UCSD-AML1 (cell line): ENCODE data around the gene FOXRED1.
A peak's percentile ranks its signal among the peaks of the same experiment; 100 is the strongest.
"Not testable (repeated sequence)": the region's sequence is repeated elsewhere in the genome, so short reads cannot be mapped to it uniquely, and the experiment has no call there.

Experiments
- DNase-seq: peaks from one replicate; lab custom pipeline; 2025; ENCODE audit not compliant: unreplicated experiment; lab: John Stamatoyannopoulos, UW

Gene FOXRED1

DNA sequence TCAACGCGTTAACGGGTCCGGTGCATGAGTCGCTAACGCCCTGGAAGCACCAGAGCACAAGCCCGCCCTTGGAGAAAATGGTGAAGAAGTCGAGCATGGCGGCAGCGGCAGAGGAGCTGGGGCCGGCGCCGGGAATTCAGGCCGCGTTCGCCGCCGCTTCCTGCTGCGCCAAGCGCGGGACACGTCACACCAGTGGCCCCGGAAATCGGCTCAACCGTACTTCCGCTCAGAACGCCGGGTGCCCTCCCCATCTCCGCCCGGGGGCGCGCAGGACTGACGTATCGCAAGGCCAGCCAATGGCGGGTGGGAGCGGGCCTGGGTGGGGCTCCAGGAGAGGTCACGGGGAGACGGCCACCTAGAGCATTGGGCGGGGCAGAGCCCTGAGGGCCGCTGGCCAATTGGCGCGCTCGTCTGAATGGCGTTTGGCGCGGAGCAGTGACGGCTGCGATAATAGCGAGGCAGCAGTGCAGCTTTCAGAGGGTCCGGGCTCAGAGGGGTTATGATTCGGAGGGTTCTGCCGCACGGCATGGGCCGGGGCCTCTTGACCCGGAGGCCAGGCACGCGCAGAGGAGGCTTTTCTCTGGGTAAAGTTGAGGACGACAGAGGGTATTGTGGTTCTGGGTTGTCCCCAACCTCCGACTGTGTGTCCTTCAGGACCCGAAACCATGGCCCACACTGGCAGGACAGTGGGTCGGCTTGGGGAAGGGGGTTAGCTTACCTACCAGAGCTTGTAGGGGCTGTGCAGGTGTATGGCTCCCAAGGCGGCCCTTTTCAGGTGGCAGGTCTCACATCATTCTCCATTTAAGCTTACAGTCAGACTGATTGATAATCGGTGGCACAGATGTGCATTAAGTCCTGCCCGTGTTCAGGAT lies at the start of gene FOXRED1, which contains the start of gene SRPRA:
Gene FOXRED1, plus strand, starts transcription at position 447 of the 872 bp plus-strand sequence. Its CDS starts 53 bp downstream, at position 500.
Gene SRPRA, minus strand, starts transcription at position 188 of the 872 bp plus-strand sequence. Its CDS starts 91 bp downstream, at position 97.
- peak; percentile 100 for DNase-seq

DNA sequence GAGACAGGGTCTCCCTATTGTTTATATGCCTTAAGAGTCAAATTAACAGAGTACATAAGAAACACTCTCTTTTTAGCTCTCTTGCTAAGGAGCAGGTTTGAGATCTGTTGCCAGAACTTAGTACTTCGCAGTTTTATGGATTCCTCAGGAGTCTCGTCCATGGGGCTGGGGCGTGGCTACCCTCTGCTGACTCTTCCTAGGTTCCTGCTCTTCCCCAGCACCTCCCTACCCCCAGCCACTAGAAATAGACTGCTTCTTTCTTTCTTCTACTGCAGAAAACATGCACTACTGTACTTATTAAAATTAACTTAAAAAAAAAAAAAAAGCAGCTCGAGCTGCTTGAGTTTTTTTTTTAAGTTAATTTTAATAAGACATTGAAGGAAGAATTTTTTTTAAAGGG lies 49.4 kb upstream of the FOXRED1 start:
- no peak for DNase-seq

DNA sequence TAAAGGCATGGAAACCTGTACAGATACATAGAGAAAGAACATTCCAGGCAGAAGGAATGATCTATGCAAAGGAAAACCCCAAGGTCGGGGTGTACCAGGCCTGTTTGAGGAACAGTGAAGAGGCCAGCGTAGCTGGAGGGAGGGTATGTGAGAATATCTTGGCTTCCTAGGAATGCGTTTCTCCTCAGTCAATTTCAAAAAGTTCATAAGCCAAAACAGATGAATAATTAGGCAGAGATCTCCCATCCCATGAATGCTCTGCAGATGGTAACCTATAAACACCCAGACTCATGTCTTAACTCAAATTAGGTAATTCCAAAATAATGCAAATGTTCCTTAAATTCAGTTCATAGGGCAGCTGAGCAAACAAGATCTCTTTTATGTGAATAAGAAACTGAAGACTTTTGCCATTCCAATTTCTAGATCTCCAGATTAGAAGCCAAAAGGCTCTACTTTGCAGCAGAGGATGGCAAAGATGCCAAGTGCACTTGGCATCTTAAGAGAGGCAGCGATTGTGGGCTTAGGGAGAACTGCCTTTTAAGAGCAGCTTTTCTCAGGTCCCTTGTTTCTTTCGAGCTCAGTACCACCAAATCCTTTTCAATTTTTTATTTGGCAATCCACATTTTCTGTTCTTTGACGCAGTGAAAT lies 44.2 kb upstream of the FOXRED1 start:
- no peak for DNase-seq

DNA sequence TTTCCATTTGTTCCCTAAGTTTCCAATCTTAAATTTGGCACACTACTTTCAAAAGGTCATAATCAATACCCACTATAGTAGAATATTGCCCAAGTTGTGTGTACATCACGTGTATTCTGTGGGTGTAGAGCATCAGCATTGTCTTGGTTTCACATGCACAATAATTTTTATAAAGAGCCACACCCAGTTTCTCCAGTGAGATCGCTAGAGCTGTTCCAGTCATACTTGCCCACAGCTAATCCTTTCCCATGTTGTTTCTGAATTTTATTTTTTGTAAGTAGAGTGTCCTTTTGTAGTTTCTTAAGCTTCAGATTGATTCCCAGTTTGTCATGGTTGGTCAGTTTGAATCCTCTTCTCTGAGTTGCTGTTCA lies 43.7 kb upstream of the FOXRED1 start:
- DNase-seq, result no peak

DNA sequence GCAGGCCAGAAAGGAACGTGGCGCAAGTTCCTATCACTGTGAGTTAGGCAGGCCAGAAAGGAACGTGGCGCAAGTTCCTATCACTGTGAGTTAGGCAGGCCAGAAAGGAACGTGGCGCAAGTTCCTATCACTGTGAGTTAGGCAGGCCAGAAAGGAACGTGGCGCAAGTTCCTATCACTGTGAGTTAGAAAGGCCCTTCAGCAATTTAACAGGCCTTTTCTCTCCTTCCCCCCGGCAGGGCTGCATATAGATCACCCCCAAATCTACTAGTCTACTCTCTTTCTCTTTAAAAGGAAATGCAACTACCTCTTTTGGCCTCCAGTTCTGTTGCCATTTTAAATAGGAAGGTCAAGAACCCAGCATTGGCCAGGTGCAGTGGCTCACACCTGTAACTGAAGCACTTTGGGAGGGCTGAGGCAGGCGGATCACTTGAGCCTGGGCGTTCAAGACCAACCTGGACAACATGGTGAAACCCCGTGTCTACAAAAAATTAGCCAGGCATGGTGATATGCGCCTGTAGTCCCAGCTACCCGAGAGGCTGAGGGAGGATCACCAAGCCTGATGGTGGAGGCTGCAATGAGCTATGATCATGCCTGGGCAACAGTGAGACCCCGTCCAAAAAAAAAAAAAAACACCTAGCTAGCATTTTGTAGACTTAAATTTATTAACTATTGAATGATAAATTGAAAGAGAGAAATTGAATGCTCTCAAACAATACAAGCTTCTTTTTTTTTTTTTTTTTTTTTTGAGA lies 42.4 kb upstream of the FOXRED1 start:
- no peak for DNase-seq

DNA sequence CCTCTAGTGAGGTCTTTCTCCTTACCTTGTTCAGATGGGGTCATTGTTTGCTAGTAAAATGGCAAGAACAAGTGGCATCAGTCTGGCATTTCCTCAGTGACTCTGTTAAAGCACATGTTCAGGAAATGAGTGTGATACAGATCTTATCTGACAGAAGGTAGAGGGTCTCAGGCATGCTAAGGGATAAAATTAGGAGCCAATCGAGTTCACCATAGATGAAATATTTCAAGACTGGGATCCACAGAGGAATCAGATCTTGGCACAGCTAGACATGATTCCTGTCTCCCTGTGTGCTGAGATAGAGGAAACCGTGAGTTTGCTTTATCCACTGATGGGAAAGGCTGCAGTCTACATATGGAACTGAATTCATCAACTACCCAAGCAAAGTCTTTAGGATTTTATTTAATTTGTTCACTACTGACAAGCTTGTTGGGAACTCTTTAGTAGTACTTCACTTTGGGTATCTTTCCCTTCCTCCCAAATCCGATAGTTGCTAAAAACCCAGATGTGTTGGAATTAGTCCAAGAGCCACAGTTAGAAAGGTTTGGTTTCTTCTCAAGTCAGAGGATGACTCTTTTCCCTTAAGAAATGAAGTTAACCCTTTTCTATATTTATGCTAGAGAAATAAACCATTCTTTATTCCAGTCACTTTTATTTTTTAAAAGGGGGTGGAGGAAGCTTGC lies 39.0 kb upstream of the FOXRED1 start:
- DNase-seq, result no peak

DNA sequence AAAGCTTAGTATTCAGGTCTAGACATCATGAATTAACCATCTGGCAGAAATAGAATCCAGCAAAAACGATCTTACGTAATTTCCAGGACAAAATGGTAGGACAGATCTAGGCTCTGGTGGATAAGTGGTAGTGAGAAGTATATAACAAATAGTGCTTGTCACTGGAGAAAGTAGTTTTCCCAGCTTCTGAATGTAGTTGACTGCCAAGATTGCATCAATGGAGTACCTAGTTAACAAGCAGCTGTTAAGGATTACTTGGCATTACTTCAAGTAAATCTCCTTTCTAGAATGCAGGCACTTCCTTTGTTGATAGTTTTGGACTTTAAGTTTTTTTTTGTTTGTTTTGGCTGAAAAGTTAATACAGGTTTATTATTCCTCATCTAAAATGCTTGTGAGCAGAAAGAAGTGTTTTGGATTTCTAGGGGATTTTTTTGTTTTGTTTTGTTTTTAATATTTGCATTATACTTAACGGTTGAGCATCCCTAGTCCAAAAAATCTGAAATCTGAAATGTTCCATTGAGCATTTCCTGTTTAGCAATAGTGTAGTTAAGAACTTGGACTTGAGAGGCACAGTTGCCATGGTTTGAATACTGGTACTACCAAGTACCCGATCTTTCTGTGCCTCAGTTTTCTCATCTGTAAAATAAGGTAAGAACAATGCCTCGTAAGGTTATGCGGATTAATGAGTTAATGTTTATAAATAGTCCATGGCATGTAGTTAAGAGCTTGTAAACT lies 37.1 kb upstream of the FOXRED1 start:
- no peak for DNase-seq

DNA sequence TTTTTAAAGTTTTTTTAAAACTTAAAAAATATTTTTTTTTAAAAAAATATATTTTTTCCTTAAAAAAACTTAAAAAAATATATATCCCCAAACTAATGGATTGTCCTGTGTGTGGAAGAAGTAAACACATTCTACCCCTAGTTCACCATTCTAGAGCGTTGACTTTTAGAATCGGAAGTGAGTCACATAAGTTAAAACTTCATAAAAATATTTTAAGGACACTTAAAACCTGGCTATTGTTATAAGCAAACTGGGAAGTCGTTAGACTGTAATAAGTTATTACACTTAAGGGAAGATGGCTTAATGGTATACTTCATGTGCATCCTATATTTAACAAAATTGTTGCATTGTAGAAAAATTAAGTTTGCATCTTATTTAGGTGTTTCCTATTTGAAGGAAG lies 36.3 kb upstream of the FOXRED1 start:
- no peak for DNase-seq

DNA sequence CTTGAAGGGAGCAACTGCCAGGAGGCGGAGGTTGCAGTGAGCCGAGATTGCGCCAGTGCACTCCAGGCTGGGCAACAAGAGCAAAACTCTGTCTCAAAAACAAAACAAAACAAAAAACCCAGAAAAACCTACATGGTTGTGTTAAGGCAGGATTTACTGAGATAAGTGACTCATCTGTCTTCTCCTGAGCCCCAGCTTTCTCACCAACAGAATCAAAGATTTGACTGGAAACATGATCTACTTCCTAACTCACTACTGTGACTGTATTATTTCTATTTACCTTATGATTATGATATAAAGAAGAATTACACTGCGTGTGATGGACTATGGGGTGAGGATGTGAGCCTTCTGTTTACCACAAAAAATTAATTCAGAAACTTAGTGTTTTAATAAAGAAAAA lies 35.6 kb upstream of the FOXRED1 start:
- no peak for DNase-seq

DNA sequence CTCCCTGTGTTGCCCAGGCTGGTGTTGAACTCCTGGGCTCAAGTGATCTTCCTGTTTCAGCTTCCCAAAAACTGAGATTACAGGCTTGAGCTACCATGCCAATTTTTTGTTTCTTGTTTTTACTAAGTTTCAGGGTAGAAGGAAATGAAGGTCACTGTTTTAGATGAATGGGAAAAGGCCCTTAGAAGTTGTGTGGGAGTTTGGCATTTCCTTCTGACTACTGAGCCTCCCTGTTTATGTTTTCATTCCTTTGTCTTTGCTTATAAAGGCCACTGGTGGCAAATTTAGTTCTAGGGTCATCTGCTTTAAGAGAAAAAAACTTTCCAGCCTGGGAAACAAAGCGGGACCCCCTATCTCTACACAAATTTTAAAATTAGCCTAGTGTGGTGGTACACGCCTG lies 22.3 kb upstream of the FOXRED1 start:
- DNase-seq, result no peak

DNA sequence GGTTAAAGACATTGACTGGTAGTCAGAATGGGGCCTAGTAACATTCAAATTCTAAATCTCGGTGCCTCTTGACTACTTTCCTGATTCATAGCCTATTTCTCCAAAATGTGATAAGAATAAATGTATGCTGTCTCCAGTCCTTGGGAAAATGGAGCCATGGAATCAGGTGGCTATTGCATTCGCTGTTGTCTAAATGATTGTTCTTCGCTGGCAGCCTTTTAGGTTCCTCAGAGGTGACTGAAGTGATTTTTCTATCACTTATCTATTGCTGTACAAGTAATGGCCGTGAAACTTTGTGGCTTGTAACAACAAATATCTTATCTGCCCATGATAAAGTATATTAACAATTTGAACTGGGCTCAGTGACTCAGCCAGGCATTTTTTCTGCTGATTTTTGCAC lies 15.7 kb upstream of the FOXRED1 start:
- DNase-seq, result no peak

DNA sequence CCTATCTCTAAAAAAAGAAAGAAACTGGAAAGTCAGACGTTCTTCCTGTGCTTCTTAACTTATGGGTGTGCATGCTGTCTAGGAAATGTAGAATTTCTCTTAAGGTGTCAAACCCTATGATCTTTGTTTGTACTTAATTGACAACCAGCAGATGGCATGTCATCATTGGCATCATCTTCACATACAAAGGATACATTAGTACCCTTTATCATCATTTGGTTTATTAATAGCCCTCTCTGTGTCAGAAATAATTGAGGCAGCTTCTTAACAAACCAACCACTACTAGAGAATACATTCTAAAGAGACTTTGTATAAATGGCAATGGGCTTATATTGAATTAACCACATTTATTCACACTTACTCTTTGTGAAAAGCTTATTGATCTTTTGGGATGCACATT lies 14.1 kb upstream of the FOXRED1 start:
- no peak for DNase-seq

DNA sequence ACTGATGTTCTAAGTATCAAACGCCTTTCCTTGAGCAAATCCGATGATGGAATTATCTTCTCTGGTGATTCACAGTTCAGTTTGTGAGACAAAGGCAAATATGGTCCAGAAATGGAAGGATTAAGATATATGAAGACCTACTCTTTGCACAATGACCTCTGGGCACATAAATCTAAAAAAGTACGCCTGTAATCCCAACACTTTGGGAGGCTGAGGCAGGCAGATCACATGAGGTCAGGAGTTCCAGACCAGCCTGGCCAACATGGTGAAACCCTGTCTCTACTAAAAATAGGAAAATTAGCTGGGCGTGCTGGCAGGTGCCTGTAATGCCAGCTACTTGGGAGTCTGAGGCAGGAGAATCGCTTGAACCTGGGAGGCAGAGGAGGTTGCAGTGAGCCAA lies 13.4 kb upstream of the FOXRED1 start:
- not testable (repeated sequence) for DNase-seq

DNA sequence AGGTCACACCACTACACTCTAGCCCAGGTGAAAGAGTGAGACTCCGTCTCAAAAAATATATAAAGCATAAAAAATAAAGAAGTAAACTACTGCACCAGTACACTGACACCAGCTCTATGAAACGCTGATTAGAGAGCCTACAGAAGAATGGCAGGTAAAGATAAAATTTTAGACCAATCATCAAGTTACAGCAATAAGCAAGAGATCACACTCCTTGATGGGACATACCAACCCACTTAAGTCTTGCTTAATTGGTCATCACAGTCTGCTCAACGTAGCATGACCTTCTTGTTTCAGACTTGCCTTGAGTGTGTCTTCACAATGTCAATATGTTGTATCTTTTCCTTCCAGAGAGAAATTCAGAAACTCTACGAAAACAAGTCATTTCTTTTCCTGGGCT lies 12.7 kb upstream of the FOXRED1 start:
- DNase-seq, result no peak

DNA sequence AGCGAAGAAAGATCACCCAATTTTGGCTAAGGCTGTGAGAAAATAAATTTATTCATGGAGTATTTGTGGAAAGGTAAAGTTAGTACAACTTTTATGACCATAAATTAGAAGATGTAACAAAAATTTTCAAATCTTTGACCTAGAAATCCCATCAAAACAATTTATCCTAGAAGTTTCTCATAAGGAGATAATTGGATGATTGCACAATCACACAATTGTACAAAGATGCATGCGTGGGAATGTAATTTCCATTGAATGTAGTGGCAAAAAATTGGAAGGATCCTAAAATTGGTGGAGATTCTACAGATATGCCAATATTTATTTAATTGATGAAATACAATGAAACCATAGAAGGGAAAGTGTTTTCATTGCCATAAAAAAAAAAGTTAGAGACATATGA lies 11.8 kb upstream of the FOXRED1 start:
- no peak for DNase-seq

DNA sequence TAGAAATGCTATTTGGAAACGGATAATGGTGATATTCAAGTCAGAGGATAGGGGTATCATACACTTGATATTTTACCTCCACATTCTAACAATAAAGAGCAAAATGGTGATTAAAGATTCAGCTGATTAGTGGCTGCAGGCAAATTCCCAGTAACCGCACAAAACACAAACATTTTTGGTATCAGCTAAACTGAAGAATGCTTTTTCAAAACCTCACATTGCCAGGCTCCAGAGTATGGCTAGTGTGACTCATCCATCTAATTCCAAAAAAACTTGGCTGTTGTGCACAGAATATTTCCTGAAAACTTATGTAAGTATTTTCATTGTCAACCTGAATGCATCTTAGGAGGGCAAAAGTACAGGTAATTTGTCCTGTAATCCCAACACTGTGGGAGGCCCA lies 11.2 kb upstream of the FOXRED1 start:
- DNase-seq, result no peak

DNA sequence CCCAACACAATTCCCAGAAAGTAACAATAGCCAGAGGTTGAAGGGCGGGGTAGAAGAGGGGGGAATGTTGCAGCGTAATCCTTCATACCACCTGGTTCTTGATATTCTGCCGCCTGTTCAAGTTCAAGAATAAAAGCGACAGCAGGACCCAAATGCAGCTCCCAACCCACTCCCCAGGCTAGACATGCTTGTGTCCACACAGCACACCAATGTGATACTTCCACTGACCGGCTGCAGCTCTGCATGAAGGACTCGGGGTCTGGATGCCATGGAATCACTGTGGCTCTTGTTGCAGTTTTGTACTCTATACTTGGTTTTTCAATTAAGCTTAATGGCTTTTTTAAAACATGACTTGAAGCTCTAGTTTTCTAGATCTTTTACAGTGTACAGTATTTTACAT lies 6.7 kb upstream of the FOXRED1 start:
- no peak for DNase-seq

DNA sequence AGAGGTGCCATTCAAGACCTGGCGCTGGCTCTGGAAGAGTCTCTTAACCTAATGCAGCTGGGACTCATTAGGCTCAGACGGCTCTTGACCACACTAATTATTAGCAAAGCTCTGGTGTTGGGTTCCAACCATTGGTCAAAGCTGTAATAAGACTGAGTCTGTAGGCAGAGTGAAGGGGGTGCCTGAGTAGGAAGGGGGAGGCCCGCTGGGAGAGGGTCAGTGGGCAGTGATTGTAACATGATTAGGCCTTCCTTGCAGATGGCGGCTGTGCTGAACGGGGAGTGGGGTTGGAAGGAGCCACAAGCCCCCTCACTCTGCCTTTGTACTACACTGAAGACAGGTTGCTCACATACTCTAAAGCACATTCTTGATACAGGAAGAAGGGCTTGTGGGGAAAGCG lies 5.5 kb upstream of the FOXRED1 start:
- no peak for DNase-seq

DNA sequence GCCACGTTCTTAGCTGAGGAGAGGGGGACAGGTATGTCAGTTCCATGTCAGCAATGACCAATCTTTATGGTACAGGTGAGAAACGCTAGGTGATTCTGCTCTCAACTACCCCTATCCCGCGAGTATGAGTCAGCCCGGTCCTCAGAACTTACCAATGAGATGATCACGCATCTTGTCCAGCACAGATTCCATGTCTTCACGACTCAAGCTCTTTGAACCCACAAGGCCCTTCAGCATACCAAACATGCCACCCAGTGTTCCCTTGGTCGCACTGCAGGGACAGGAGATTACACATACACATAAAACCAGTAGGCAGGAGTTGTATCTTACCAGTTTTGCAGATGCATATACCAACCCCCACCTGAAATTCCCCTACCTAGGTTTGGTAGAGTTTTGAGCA lies 3.1 kb upstream of the FOXRED1 start:
- no peak for DNase-seq

DNA sequence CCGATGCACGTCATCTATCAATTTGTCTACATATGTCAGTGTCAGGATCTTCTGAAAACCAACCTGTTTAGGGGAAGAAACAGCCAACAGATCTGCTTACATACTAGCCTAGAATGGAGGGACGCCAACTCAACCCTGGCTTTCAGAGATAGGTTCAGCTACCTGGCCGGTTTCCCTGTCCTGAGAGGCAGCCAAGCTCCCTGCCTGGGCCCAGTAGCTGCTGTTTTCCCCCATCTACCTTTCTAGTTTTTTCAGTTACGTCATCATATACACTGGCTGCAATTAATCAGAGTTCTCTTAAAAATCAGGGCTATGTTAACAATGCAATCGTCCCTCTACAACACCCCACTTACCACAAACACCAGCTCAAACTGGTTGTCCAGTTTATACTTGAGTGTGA lies 1.3 kb upstream of the FOXRED1 start:
- DNase-seq, result no peak

DNA sequence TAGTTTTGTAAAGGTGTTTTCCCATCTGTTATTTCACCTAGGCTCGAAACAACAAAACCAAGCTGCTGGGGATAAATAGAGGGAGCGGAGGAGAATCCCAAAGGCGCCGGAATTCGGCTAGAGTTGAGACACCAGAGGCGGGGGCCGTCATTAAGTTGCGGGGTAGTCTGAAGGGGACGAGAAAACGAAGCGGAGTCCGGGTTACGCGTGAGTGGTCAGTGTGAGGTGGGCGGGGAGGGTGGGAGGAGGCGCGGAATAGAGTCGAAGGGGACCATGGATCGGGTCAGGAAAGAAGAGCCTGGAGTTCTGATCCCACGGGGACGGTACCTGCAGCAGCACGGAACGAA lies 620 bp upstream of the FOXRED1 start:
- no peak for DNase-seq
